K562 (cell line): ENCODE results near the gene MBD6. TPM values are rescaled to one million over a fixed set of nuclear protein-coding genes. Genes with fewer than 3 reads are reported as not detected.

Source experiments
- CAMTA2 ChIP-seq: fragments of 250-450 bp; sonication (Bioruptor Pico); conservative IDR thresholded peaks from 2 replicates; pipeline ENCODE4 v1.5.1; 2022
- CBFA2T2 ChIP-seq: fragments of 450-650 bp; conservative IDR thresholded peaks from 2 replicates; pipeline ENCODE4 v1.6.1; 2017; ENCODE audit warnings: mild to moderate bottlenecking
- CCNT2 ChIP-seq: IDR thresholded peaks from 2 replicates; pipeline ENCODE4 v1.6.1; 2011; ENCODE audit warnings: borderline replicate concordance, low read depth, mild to moderate bottlenecking, moderate library complexity, mixed read lengths, low read length; ENCODE audit not compliant: insufficient read length; ENCODE audit errors: extremely low read depth
- HDAC3 ChIP-seq: fragments of 450-650 bp; IDR thresholded peaks from 2 replicates; pipeline ENCODE4 v1.6.1; 2018; ENCODE audit warnings: borderline replicate concordance, mild to moderate bottlenecking, moderate library complexity; ENCODE audit not compliant: partially characterized antibody
- HIVEP1 ChIP-seq: fragments of 250-450 bp; sonication (Bioruptor Pico); IDR thresholded peaks from 2 replicates; pipeline ENCODE4 v1.4.0; 2020; ENCODE audit warnings: mild to moderate bottlenecking
- KDM5B ChIP-seq: fragments of 200-600 bp; sonication (generic); IDR thresholded peaks from 2 replicates; pipeline ENCODE4 v1.6.1; 2012; ENCODE audit warnings: low read depth, mild to moderate bottlenecking, moderate library complexity, low read length, control low read depth, inconsistent platforms; ENCODE audit not compliant: insufficient replicate concordance
- RB1 ChIP-seq: fragments of 450-650 bp; IDR thresholded peaks from 2 replicates; pipeline ENCODE4 v1.6.1; 2017; ENCODE audit warnings: low read depth, mild to moderate bottlenecking
- SAFB ChIP-seq: fragments of 200-400 bp; formaldehyde crosslinking; IDR thresholded peaks from 2 replicates; pipeline ENCODE4 v1.6.1; 2017; ENCODE audit warnings: low read depth, low read length, borderline replicate concordance
- XRCC5 ChIP-seq: fragments of 200-400 bp; formaldehyde crosslinking; IDR thresholded peaks from 2 replicates; pipeline ENCODE4 v1.6.1; 2017; ENCODE audit warnings: low read depth, mild to moderate bottlenecking, low read length
- ZC3H8 ChIP-seq: fragments of 450-650 bp; IDR thresholded peaks from 2 replicates; pipeline ENCODE4 v1.6.1; 2017
- ZNF707 ChIP-seq: fragments of 250-450 bp; sonication (Bioruptor Pico); conservative IDR thresholded peaks from 2 replicates; pipeline ENCODE4 v1.8.0; 2022; ENCODE audit warnings: inconsistent platforms, mild to moderate bottlenecking, moderate library complexity
- polyA plus RNA-seq, 8 experiments: library from polyadenylated mRNA; depleted of rRNA in 4 of 8; stranded (reverse) in 5 of 8; unstranded in 3 of 8; fragments of >200 nt; fragmentation: Nextera tagmentation in 2 of 8; fragmentation: Illumina TruSeq in 1 of 8; extraction: Ambion mirVana in 2 of 8; extraction: Trizol in 1 of 8; gene quantifications; 2 replicates each; pipeline versions ENCODE4 v1.2.1 to v1.2.3, GENCODE V29; 2011 to 2014; ENCODE audit warnings: inconsistent platforms in 1 of 8, missing spikeins in 1 of 8
- total RNA-seq, 7 experiments: library from RNA; depleted of rRNA in 6 of 7; stranded (reverse); fragments of >200 nt in 6 of 7; fragmentation: Illumina TruSeq in 2 of 7; extraction: Trizol in 2 of 7; gene quantifications; 2 replicates each; pipeline versions ENCODE4 v1.2.1 to v1.2.3, GENCODE V29; 2011 to 2021; ENCODE audit warnings: low replicate concordance in 1 of 7
- TF ChIP-seq, protein P1 (sequence below): fragments of 250-450 bp; sonication (Bioruptor Pico); IDR thresholded peaks from 2 replicates; pipeline ENCODE4 v1.4.0; 2020; ENCODE audit warnings: mild to moderate bottlenecking, moderate library complexity, borderline replicate concordance
- TF ChIP-seq, protein P2 (sequence below): fragments of 450-650 bp; IDR thresholded peaks from 2 replicates; pipeline ENCODE4 v1.6.1; 2017; ENCODE audit warnings: mild to moderate bottlenecking, moderate library complexity
- TF ChIP-seq, protein P3 (sequence below), 3 experiments: fragments of 200-800 bp in 1 of 3; sonication (Bioruptor generic) in 1 of 3; sonication (generic) in 1 of 3; formaldehyde crosslinking in 1 of 3; IDR thresholded peaks; 2 replicates each; pipeline versions ENCODE4 v1.6.1 to v1.8.0; 2016 to 2022; ENCODE audit warnings: mild to moderate bottlenecking in 2 of 3, missing compliant biosample characterization in 2 of 3, missing genetic modification characterization in 2 of 3, missing genetic modification reagents in 1 of 3
- TF ChIP-seq, protein P4 (sequence below): sonication (generic); formaldehyde crosslinking; IDR thresholded peaks from 2 replicates; pipeline ENCODE4 v1.8.1; 2023; ENCODE audit warnings: mild to moderate bottlenecking, missing genetic modification reagents, moderate library complexity
- TF ChIP-seq, protein P5 (sequence below): sonication (generic); formaldehyde crosslinking; IDR thresholded peaks from 2 replicates; pipeline ENCODE4 v1.8.0; 2022; ENCODE audit warnings: mild to moderate bottlenecking, low read depth, missing genetic modification reagents

Gene MBD6
- total and polyA plus RNA-seq, 9 of the 15 experiments (the other 6 are each of a cell fraction or from before 2014, with no cell fraction given) = 2.0 to 54.8 (median 3.8) TPM

DNA sequence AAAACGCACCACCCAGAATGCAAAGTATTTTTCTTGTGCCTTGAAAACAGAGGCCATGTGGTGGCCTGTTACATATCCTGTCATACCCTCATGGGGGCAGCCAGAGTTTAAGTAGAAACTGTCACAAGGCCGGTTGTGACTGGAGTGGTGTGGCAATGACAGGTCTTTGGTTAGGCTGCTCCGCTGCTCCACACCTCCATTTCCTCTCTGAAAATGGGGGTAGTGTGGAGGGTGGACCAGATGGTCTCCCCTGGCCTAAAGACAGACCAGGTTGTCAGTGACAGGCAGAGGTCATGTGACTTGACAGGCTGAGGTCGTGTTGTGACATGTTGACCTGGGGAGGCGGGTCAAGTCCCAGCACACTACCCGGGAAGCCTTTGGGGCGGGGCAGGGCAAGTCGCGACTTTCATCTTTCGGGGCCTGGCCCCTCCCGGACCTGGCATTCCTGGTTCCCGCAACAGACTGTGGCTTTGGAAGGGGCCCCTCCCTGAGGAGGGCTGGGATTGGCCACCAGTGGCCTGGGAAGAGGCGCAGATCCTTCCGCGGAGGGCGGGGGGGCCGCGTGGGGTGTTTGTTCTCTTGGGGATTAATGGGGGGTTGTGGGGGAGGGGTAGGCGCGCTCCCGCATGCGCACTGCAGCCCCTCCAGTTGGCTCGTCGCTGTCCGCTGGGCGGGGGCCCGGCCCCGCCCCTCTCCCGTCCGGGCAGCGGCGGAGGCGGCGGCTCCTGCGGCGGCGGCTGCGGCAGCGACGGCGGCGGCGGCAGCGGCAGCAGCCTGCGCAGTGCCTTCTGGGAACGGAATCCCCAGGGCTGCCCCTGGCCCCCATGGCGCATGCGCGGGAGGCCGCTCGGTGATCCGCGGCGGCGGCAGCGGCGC, at the start of gene MBD6 (continued):
- TF ChIP-seq, protein P1, sequence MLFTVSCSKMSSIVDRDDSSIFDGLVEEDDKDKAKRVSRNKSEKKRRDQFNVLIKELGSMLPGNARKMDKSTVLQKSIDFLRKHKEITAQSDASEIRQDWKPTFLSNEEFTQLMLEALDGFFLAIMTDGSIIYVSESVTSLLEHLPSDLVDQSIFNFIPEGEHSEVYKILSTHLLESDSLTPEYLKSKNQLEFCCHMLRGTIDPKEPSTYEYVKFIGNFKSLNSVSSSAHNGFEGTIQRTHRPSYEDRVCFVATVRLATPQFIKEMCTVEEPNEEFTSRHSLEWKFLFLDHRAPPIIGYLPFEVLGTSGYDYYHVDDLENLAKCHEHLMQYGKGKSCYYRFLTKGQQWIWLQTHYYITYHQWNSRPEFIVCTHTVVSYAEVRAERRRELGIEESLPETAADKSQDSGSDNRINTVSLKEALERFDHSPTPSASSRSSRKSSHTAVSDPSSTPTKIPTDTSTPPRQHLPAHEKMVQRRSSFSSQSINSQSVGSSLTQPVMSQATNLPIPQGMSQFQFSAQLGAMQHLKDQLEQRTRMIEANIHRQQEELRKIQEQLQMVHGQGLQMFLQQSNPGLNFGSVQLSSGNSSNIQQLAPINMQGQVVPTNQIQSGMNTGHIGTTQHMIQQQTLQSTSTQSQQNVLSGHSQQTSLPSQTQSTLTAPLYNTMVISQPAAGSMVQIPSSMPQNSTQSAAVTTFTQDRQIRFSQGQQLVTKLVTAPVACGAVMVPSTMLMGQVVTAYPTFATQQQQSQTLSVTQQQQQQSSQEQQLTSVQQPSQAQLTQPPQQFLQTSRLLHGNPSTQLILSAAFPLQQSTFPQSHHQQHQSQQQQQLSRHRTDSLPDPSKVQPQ = no peak
- TF ChIP-seq HIVEP1 (CRISPR knock-in tag) (peak; percentile 91), ZNF707 (CRISPR knock-in tag) (0 out of 2 replicates have a peak, but pooled peaks have one; percentile 13), CCNT2 (peak; percentile 91), KDM5B (peak; percentile 67), ZC3H8 (0 out of 2 replicates have a peak, but pooled peaks have one; percentile 41), HDAC3 (peak; percentile 37), RB1 (peak; percentile 52; the same call in 1 of the 2 replicates), XRCC5 (peak; percentile 12; the same call in 1 of the 2 replicates), SAFB (no peak), CAMTA2 (CRISPR knock-in tag) (no peak), CBFA2T2 (peak; percentile 78)
- TF ChIP-seq, protein P2, sequence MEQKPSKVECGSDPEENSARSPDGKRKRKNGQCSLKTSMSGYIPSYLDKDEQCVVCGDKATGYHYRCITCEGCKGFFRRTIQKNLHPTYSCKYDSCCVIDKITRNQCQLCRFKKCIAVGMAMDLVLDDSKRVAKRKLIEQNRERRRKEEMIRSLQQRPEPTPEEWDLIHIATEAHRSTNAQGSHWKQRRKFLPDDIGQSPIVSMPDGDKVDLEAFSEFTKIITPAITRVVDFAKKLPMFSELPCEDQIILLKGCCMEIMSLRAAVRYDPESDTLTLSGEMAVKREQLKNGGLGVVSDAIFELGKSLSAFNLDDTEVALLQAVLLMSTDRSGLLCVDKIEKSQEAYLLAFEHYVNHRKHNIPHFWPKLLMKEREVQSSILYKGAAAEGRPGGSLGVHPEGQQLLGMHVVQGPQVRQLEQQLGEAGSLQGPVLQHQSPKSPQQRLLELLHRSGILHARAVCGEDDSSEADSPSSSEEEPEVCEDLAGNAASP = peak; percentile 66; the same call in 1 of the 2 replicates
- TF ChIP-seq, protein P3, sequence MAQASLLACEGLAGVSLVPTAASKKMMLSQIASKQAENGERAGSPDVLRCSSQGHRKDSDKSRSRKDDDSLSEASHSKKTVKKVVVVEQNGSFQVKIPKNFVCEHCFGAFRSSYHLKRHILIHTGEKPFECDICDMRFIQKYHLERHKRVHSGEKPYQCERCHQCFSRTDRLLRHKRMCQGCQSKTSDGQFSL (CRISPR knock-in tag; IDR thresholded peaks at IDR 0.05) = no peak
- TF ChIP-seq, protein P3 (tag; IDR thresholded peaks at IDR 0.05) = peak in 1 of 2 experiments; percentile 71; a peak in 2 of 4 replicates
- TF ChIP-seq, protein P4, sequence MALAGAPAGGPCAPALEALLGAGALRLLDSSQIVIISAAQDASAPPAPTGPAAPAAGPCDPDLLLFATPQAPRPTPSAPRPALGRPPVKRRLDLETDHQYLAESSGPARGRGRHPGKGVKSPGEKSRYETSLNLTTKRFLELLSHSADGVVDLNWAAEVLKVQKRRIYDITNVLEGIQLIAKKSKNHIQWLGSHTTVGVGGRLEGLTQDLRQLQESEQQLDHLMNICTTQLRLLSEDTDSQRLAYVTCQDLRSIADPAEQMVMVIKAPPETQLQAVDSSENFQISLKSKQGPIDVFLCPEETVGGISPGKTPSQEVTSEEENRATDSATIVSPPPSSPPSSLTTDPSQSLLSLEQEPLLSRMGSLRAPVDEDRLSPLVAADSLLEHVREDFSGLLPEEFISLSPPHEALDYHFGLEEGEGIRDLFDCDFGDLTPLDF (CRISPR knock-in tag) = 0 out of 2 replicates have a peak, but pooled peaks have one; percentile 46
- TF ChIP-seq, protein P5, sequence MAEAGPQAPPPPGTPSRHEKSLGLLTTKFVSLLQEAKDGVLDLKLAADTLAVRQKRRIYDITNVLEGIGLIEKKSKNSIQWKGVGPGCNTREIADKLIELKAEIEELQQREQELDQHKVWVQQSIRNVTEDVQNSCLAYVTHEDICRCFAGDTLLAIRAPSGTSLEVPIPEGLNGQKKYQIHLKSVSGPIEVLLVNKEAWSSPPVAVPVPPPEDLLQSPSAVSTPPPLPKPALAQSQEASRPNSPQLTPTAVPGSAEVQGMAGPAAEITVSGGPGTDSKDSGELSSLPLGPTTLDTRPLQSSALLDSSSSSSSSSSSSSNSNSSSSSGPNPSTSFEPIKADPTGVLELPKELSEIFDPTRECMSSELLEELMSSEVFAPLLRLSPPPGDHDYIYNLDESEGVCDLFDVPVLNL = 0 out of 2 replicates have a peak, but pooled peaks have one; percentile 33
